ENCODE data around the gene CCDC120. TPM values are rescaled to one million over a fixed set of nuclear protein-coding genes. Genes with fewer than 3 reads are reported as not detected.

CCDC120 gene
- total RNA-seq, 1 experiment from 2014 or later = 23.9 TPM

DNA sequence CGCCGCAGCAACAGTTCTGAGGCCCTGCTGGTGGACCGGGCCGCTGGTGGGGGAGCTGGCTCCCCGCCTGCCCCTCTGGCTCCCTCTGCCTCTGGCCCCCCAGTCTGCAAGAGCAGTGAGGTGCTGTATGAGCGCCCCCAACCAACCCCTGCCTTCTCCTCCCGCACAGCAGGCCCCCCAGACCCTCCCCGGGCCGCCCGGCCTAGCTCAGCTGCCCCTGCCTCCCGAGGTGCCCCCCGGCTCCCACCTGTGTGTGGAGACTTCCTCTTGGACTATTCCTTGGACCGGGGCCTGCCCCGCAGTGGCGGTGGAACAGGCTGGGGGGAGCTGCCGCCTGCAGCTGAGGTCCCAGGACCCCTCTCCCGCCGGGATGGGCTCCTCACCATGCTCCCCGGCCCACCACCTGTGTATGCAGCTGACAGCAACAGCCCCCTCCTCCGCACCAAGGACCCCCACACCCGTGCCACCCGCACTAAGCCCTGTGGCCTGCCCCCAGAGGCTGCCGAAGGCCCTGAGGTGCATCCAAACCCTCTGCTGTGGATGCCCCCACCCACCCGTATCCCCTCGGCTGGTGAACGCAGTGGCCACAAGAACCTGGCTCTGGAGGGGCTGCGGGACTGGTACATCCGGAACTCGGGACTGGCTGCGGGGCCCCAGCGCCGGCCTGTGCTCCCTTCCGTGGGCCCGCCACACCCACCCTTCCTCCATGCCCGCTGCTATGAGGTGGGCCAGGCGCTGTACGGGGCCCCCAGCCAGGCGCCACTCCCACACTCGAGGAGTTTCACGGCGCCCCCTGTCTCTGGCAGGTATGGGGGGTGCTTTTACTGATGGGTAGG, 8.7 kb downstream of the CCDC120 start:
- no peak for DNase-seq
- Histone ChIP-seq H3K9me2 (ENCODE audit: insufficient read depth) (no peaks in the 10 kb centered on the region), H3F3A (ENCODE audit: insufficient read depth, low read depth) (no peaks in the 10 kb centered on the region), H3K79me2 (ENCODE audit: low read depth) (no peaks in the 10 kb centered on the region), H3K27ac (no peak overlapping the region), H2AFZ (no peak overlapping the region), H3K4me1 (replicated peaks; ENCODE audit: insufficient read depth) (no peaks in the 10 kb centered on the region), H3K36me3 (ENCODE audit: low read depth) (no peaks in the 10 kb centered on the region), H3K9me3 (ENCODE audit: insufficient read depth, low read depth) (no peaks in the 10 kb centered on the region), H4K20me1 (ENCODE audit: insufficient read depth) (no peaks in the 10 kb centered on the region), H3K27me3 (ENCODE audit: insufficient read depth, low read depth) (no peaks in the 10 kb centered on the region), H3K4me3 (no peak overlapping the region), H3K4me2 (no peak overlapping the region)
- POLR2A ChIA-PET (ENCODE audit: unreplicated experiment) = no interaction called here
- TF ChIP-seq CTCF (conservative IDR thresholded peaks at IDR 0.05) (no peak), EZH2 (IDR thresholded peaks at IDR 0.05; ENCODE audit: low read depth) (no peak)
- no TSS peak for BruUV-seq (replicated peaks)
- intact Hi-C loops (cut with micrococcal nuclease; ENCODE audit: unreplicated experiment) = no loop called here
- CTCF ChIA-PET = no interaction called here

GRCh38 chrX:49069038-49069437, 10.2 kb downstream of the CCDC120 start:
- no peak overlapping the region for H3K27ac ChIP-seq
- H3F3A ChIP-seq (ENCODE audit: insufficient read depth, low read depth) = no peaks in the 10 kb centered on the region
- H4K20me1 ChIP-seq (ENCODE audit: insufficient read depth) = no peaks in the 10 kb centered on the region
- TF ChIP-seq CTCF (conservative IDR thresholded peaks at IDR 0.05) (no peak), EZH2 (IDR thresholded peaks at IDR 0.05; ENCODE audit: low read depth) (no peak)
- DNase-seq = no peak
- BruUV-seq (replicated peaks) = no TSS peak
- CTCF ChIA-PET = no interaction called here
- no peaks in the 10 kb centered on the region for H3K9me3 ChIP-seq (ENCODE audit: insufficient read depth, low read depth)
- H3K36me3 ChIP-seq (ENCODE audit: low read depth) = no peaks in the 10 kb centered on the region
- no peaks in the 10 kb centered on the region for H3K9me2 ChIP-seq (ENCODE audit: insufficient read depth)
- POLR2A ChIA-PET (ENCODE audit: unreplicated experiment) = no interaction called here
- no peak overlapping the region for H2AFZ ChIP-seq
- H3K79me2 ChIP-seq (ENCODE audit: low read depth) = no peaks in the 10 kb centered on the region
- H3K4me1 ChIP-seq (replicated peaks; ENCODE audit: insufficient read depth) = no peaks in the 10 kb centered on the region
- intact Hi-C loops (cut with micrococcal nuclease; ENCODE audit: unreplicated experiment) = no loop called here
- H3K4me2 ChIP-seq = no peak overlapping the region
- no peak overlapping the region for H3K4me3 ChIP-seq
- no peaks in the 10 kb centered on the region for H3K27me3 ChIP-seq (ENCODE audit: insufficient read depth, low read depth)

DNA sequence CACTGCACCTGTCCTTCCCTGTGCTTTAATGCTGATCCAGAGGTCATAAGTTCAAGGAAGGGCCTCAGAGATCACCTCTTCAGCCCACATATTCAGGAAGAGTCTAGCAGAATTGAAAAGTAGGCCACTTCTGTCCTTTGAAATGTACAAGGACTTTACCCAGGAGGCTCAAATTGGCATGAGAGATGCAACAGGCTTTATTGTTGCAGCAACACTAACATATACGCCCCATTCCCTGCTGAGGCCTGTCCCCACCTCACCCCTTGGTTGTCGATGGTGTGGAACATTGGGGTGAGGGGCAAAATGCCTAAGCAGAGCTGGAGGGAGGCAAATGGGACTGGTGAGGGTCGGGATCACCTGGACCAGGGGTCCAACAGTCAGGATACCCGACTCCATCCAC, 12.2 kb downstream of the CCDC120 start:
- Histone ChIP-seq H2AFZ (no peak overlapping the region), H3K27ac (no peak overlapping the region), H3K4me1 (replicated peaks; ENCODE audit: insufficient read depth) (no peaks in the 10 kb centered on the region), H3K27me3 (ENCODE audit: insufficient read depth, low read depth) (no peaks in the 10 kb centered on the region), H3K9me3 (ENCODE audit: insufficient read depth, low read depth) (no peaks in the 10 kb centered on the region), H3K36me3 (ENCODE audit: low read depth) (no peaks in the 10 kb centered on the region), H3F3A (ENCODE audit: insufficient read depth, low read depth) (no peaks in the 10 kb centered on the region), H3K4me3 (no peak overlapping the region), H3K79me2 (ENCODE audit: low read depth) (no peaks in the 10 kb centered on the region), H4K20me1 (ENCODE audit: insufficient read depth) (no peaks in the 10 kb centered on the region), H3K4me2 (no peak overlapping the region), H3K9me2 (ENCODE audit: insufficient read depth) (no peaks in the 10 kb centered on the region)
- intact Hi-C loops (cut with micrococcal nuclease; ENCODE audit: unreplicated experiment) = no loop called here
- no TSS peak for BruUV-seq (replicated peaks)
- no peak for TF ChIP-seq CTCF (conservative IDR thresholded peaks at IDR 0.05)
- no peak for TF ChIP-seq EZH2 (IDR thresholded peaks at IDR 0.05; ENCODE audit: low read depth)
- ChIA-PET CTCF (no interaction called here), POLR2A (ENCODE audit: unreplicated experiment) (no interaction called here)
- no peak for DNase-seq
